ENCODE data around the gene KIAA0753. TPM values are rescaled to one million over a fixed set of nuclear protein-coding genes. Genes with fewer than 3 reads are reported as not detected.

KIAA0753 gene
- total RNA-seq, 2 donors from 2014 or later, result 6.9 to 13.5 TPM

DNA sequence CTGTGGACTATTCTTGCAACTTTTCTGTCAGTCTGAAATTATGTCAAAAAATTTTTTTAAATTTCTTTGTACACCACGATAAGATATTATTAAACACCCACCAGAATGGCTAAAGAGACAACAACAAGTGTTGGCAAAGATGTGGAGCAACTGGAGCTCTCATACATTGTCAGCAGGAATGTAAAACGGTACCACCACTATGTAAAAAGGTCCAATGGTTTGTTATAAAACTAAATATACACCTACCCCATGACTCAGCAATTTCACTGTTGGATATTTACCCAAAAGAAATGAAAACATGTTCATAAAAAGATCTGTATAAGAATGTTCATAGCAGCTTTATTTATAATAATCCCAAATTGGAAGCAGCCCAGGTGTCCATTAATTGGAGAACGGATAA is 7.2 kb downstream of the KIAA0753 start:
- Histone ChIP-seq H3K4me1 (peaks cover 1% of the 10 kb centered on the region), H3K27me3 (no peaks in the 10 kb centered on the region), H3K4me3 (no peak overlapping the region), H3K9me3 (no peaks in the 10 kb centered on the region), H3K27ac (no peak overlapping the region), H3K36me3 (replicated peaks in 1 of 2; ENCODE audit: insufficient read depth in 1 of 2, low read depth in 2 of 2) (peaks cover 0 to 3% of the 10 kb centered on the region in 2 donors)
- intact Hi-C loops (cut with DNase I), result no loop called here
- ATAC-seq (no peak), DNase-seq (no peak)
- WGBS, 2 donors, result 96 to 99% methylated on average over 3 of the region's 3 CpGs
- TF ChIP-seq, protein P1, sequence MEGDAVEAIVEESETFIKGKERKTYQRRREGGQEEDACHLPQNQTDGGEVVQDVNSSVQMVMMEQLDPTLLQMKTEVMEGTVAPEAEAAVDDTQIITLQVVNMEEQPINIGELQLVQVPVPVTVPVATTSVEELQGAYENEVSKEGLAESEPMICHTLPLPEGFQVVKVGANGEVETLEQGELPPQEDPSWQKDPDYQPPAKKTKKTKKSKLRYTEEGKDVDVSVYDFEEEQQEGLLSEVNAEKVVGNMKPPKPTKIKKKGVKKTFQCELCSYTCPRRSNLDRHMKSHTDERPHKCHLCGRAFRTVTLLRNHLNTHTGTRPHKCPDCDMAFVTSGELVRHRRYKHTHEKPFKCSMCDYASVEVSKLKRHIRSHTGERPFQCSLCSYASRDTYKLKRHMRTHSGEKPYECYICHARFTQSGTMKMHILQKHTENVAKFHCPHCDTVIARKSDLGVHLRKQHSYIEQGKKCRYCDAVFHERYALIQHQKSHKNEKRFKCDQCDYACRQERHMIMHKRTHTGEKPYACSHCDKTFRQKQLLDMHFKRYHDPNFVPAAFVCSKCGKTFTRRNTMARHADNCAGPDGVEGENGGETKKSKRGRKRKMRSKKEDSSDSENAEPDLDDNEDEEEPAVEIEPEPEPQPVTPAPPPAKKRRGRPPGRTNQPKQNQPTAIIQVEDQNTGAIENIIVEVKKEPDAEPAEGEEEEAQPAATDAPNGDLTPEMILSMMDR (IDR thresholded peaks at IDR 0.05), result no peak
- TF ChIP-seq POLR2A (IDR thresholded peaks at IDR 0.05), result no peak

DNA sequence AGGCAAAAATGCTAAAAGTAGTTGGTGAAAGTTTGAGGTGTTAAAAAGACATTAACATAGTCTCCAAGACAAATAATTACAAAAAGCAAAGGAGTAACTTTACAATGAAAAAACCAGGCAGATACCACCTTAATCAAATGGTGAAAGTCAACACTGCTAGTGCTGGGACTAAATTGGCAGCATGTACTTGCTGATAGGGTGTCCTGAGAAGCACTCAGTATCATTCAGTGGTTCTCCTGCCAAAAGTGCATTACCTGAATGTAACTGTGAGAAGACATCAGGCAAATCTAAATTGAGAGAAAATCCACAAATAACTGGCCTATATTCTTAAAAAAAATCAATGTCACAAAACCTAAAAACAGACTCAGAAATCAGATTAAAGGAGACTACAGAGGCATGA is 8.0 kb downstream of the KIAA0753 start:
- Histone ChIP-seq H3K4me1 (no peaks in the 10 kb centered on the region), H3K27me3 (no peaks in the 10 kb centered on the region), H3K27ac (no peak overlapping the region), H3K9me3 (no peaks in the 10 kb centered on the region), H3K4me3 (no peak overlapping the region), H3K36me3 (replicated peaks in 1 of 2; ENCODE audit: insufficient read depth in 1 of 2, low read depth in 2 of 2) (peaks cover 0 to 3% of the 10 kb centered on the region in 2 donors)
- TF ChIP-seq POLR2A (IDR thresholded peaks at IDR 0.05), result no peak
- TF ChIP-seq, protein P1 (IDR thresholded peaks at IDR 0.05), result no peak
- no peak for ATAC-seq
- intact Hi-C loops (cut with DNase I), result no loop called here
- no peak for DNase-seq

DNA sequence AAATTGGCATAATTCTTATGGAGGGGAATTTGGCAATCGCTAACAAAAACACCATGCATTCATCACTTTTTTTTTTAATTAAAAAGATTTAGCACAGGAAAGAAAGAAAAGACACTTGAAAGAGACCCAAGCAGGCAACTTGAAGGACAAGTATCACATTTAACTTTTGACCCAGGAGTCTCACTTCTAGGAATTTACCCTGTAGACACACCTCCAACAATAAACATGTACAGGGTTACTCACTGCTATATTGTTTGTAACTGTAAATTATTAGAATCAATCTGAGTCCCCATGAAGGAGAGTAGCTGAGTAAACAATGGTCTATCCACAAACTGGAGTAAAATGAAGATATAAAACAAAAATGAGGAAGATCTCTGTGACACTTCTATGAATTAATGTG is 10.1 kb downstream of the KIAA0753 start:
- H3K27me3 ChIP-seq, result no peaks in the 10 kb centered on the region
- no peaks in the 10 kb centered on the region for H3K4me1 ChIP-seq
- no peaks in the 10 kb centered on the region for H3K9me3 ChIP-seq
- H3K4me3 ChIP-seq, result no peak overlapping the region
- DNase-seq, result no peak
- no peak for ATAC-seq
- intact Hi-C loops (cut with DNase I), result no loop called here
- H3K36me3 ChIP-seq (replicated peaks in 1 of 2; ENCODE audit: insufficient read depth in 1 of 2, low read depth in 2 of 2), result peaks cover 0 to 8% of the 10 kb centered on the region in 2 donors
- WGBS, 2 donors, result 88 to 89% methylated on average over 1 of the region's 1 CpG
- TF ChIP-seq POLR2A (IDR thresholded peaks at IDR 0.05), result no peak
- TF ChIP-seq, protein P1 (IDR thresholded peaks at IDR 0.05), result no peak
- no peak overlapping the region for H3K27ac ChIP-seq

DNA sequence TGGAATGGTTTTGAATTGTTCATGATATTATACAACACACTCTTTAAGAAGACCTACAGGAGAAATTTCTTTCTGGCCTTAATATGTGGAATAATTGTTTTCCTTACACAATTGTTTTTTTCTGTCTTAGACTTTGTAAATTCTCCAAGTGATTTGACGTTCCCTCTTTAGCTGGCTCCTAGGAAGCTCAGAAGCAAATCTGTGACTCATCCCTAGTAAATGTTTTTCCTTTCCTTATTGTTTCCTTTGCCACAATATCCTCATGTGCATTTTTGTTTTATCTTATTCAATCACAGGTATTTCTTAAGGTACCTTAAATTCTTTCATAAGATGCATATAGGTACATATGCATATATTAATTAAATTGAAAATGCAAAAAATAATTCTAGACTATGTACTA is 13.5 kb downstream of the KIAA0753 start:
- Histone ChIP-seq H3K27me3 (no peaks in the 10 kb centered on the region), H3K4me3 (no peak overlapping the region), H3K4me1 (no peaks in the 10 kb centered on the region), H3K9me3 (no peaks in the 10 kb centered on the region), H3K36me3 (replicated peaks in 1 of 2; ENCODE audit: insufficient read depth in 1 of 2, low read depth in 2 of 2) (peaks cover 0 to 8% of the 10 kb centered on the region in 2 donors), H3K27ac (no peak overlapping the region)
- ATAC-seq (no peak), DNase-seq (no peak)
- TF ChIP-seq POLR2A (IDR thresholded peaks at IDR 0.05), result no peak
- TF ChIP-seq, protein P1 (IDR thresholded peaks at IDR 0.05), result no peak
- 61 to 91% methylated on average over 1 of the region's 1 CpG for WGBS, 2 donors
- intact Hi-C loops (cut with DNase I), result no loop called here

DNA sequence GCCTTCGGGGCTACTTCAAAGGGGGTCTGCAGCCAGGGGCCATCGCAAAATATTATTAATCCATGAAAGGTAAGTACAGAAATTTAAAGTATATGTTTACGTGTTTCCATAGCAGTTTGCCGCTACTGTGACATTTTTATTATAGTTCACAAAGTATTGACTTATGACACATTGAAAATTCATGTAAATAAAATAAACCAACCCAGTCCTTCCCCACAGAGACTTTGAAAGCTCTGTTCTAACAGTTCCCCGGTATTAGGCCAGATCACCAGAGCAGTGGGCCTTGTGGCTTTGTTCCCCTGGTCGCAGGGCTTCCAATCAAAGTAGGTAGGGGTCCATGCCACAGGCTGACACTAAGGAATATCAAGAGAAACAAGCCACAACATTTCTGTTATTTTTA is 13.9 kb downstream of the KIAA0753 start:
- Histone ChIP-seq H3K36me3 (replicated peaks in 1 of 2; ENCODE audit: insufficient read depth in 1 of 2, low read depth in 2 of 2) (peaks cover 0 to 8% of the 10 kb centered on the region in 2 donors), H3K4me1 (no peaks in the 10 kb centered on the region), H3K9me3 (no peaks in the 10 kb centered on the region), H3K27me3 (no peaks in the 10 kb centered on the region), H3K4me3 (no peak overlapping the region), H3K27ac (no peak overlapping the region)
- ATAC-seq (no peak), DNase-seq (no peak)
- TF ChIP-seq, protein P1 (IDR thresholded peaks at IDR 0.05), result no peak
- no peak for TF ChIP-seq POLR2A (IDR thresholded peaks at IDR 0.05)
- WGBS, 2 donors, result 86 to 96% methylated on average over 6 of the region's 6 CpGs
- intact Hi-C loops (cut with DNase I), result no loop called here
